HUES64 (cell line): ENCODE results near the gene ATP6V0A1.
A peak's percentile ranks its signal among the peaks of the same experiment; 100 is the strongest.
"Not testable (repeated sequence)": the region's sequence is repeated elsewhere in the genome, so short reads cannot be mapped to it uniquely, and the experiment has no call there.

ENCODE experiments used
- H3K27ac ChIP-seq: 2 replicates; pipeline ENCODE4 v1.7.0; 2013; ENCODE audit warnings: low read depth, low read length, inconsistent platforms
- H3K27me3 ChIP-seq: 2 replicates; pipeline ENCODE4 v1.6.1; 2013; ENCODE audit warnings: mild to moderate bottlenecking, low read length; ENCODE audit not compliant: insufficient read depth
- H3K36me3 ChIP-seq: 2 replicates; pipeline ENCODE4 v1.6.1; 2013; ENCODE audit warnings: mild to moderate bottlenecking, low read length; ENCODE audit not compliant: insufficient read depth
- H3K4me1 ChIP-seq: 2 replicates; pipeline ENCODE4 v1.6.1; 2013; ENCODE audit warnings: mild to moderate bottlenecking, low read length, moderate library complexity; ENCODE audit not compliant: insufficient read depth
- H3K4me3 ChIP-seq: 2 replicates; pipeline ENCODE4 v1.5.1; 2013; ENCODE audit warnings: mild to moderate bottlenecking, low read length, moderate library complexity
- H3K9ac ChIP-seq: 2 replicates; pipeline ENCODE4 v1.6.1; 2013; ENCODE audit warnings: mild to moderate bottlenecking, low read depth, low read length
- H3K9me3 ChIP-seq: 2 replicates; pipeline ENCODE4 v1.6.1; 2013; ENCODE audit warnings: low read depth, low read length; ENCODE audit not compliant: insufficient read depth
- WGBS: fragments of 150-250, 120-280 bp; methylation state at CpG from one replicate; pipeline ENCODE4 v1.1.7; 2013; ENCODE audit warnings: missing lambda C conversion rate; 5-methylcytosine and 5-hydroxymethylcytosine counted together

The ATP6V0A1 gene

DNA sequence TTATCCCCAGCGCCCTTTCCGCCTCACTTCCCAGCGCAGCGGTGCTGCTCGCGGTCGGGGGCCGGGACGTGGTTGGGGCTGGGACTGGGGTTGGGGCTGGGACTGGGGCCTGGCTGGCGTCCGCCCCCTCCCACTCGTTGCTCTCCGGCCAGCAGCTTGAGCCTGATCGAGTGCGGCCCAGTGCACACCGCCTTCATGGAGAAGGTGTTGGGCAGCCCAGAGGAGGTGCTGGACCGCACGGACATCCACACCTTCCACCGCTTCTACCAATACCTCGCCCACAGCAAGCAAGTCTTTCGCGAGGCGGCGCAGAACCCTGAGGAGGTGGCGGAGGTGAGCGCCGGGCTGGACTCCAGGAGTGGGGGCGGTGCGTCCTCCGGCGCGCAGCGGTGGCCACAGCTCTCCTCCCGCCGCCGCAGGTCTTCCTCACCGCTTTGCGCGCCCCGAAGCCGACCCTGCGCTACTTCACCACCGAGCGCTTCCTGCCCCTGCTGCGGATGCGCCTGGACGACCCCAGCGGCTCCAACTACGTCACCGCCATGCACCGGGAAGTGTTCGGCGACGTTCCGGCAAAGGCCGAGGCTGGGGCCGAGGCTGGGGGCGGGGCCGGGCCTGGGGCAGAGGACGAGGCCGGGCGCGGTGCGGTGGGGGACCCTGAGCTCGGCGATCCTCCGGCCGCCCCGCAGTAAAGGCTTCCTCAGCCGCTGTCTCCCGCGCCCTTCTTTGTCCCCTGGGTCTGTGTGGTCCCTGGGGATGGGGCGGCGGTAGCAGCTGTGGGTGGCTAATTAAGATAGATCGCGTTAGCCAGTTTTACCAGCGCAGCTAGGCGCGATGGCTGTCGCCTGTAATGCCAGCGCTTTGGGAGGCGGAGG is 95.8 kb downstream of the ATP6V0A1 start:
- Histone ChIP-seq H3K36me3 (no peaks in the 10 kb centered on the region), H3K9me3 (no peaks in the 10 kb centered on the region), H3K27me3 (no peaks in the 10 kb centered on the region), H3K9ac (peak overlapping the region; percentile 75), H3K27ac (peak overlapping the region; percentile 63; the same call in 1 of the 2 replicates), H3K4me3 (peak overlapping the region; percentile 91), H3K4me1 (peaks cover 3% of the 10 kb centered on the region; the same call in 1 of the 2 replicates)
- WGBS = 2% methylated on average over 82 of the region's 82 CpGs

DNA sequence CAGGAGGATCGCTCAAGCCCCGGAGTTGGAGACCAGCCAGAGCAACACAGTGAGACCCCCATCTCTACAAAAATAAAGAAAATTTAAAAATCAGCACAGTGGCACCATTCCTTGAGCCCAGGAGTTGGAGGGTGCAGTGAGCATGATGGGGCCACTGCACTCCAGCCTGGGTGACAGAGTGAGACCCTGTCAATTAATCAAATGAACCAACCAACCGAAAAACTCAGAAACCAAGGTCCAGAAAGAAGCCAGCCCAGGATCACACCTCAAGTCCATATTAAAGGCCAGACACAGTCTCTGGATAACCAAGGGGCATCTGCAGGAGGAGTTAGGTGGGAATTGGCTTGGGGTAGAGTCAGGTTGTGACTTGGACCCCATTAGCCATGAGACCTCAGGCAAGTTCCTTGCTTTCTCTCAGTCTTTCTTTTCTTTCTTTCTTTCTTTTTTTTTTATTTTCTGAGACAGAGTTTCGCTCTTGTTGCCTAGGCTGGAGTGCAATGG is 96.5 kb downstream of the ATP6V0A1 start:
- Histone ChIP-seq H3K4me1 (peaks cover 3% of the 10 kb centered on the region; the same call in 1 of the 2 replicates), H3K27me3 (no peaks in the 10 kb centered on the region), H3K9ac (peak overlapping the region; percentile 75), H3K9me3 (no peaks in the 10 kb centered on the region), H3K36me3 (no peaks in the 10 kb centered on the region), H3K27ac (peak overlapping the region; percentile 63; the same call in 1 of the 2 replicates), H3K4me3 (peak overlapping the region; percentile 91)
- 31% methylated on average over 3 of the region's 4 CpGs for WGBS

- 53% methylated on average over 5 of the region's 5 CpGs for WGBS
- not testable (repeated sequence) for H3K27me3 ChIP-seq, H3K9me3 ChIP-seq, H3K4me3 ChIP-seq, H3K27ac ChIP-seq, H3K36me3 ChIP-seq, H3K4me1 ChIP-seq, H3K9ac ChIP-seq
These were observed 97.4 kb downstream of the ATP6V0A1 start for GRCh38 chr17:42555961-42556617.

GRCh38 chr17:42559075-42559474 is 100.4 kb downstream of the ATP6V0A1 start:
- Histone ChIP-seq H3K4me1 (peaks cover 3% of the 10 kb centered on the region; the same call in 1 of the 2 replicates), H3K36me3 (peaks cover 7% of the 10 kb centered on the region), H3K9ac (peak overlapping the region; percentile 18; the same call in 1 of the 2 replicates), H3K27ac (no peak overlapping the region), H3K9me3 (no peaks in the 10 kb centered on the region), H3K4me3 (no peak overlapping the region), H3K27me3 (no peaks in the 10 kb centered on the region)
- 91% methylated on average over 6 of the region's 6 CpGs for WGBS

DNA sequence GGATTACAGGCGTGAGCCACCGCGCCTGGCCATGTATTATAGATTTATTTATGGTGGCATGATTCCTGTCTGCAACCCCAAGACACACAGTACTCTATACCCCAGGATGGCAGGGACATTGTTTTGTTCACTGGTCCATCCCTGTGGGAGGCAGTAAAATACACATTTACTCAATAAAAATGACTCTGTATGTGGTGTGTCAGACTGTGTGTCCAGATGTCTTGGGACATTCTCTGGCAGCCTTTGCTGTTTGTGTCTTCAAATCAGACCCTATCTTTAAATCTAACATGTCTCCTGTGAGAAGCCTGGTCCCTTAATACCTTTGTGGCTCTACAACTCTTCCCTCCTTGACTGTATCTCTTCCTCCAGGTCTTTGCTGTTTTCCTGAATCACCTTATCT is 101.6 kb downstream of the ATP6V0A1 start:
- Histone ChIP-seq H3K4me3 (no peak overlapping the region), H3K27ac (no peak overlapping the region), H3K36me3 (peaks cover 19% of the 10 kb centered on the region), H3K27me3 (no peaks in the 10 kb centered on the region), H3K9me3 (no peaks in the 10 kb centered on the region), H3K9ac (no peak overlapping the region), H3K4me1 (peaks cover under 1% of the 10 kb centered on the region; the same call in 1 of the 2 replicates)
- 100% methylated on average over 3 of the region's 3 CpGs for WGBS

- H3K36me3 ChIP-seq = peaks cover 27% of the 10 kb centered on the region
- H3K4me3 ChIP-seq = peak within 1 kb of the TSS; percentile 87
- no peaks in the 10 kb centered on the region for H3K9me3 ChIP-seq
- peak within 1 kb of the TSS; percentile 85 for H3K9ac ChIP-seq
- peaks cover 5% of the 10 kb centered on the region; the same call in 1 of the 2 replicates for H3K4me1 ChIP-seq
- H3K27ac ChIP-seq = peak within 1 kb of the TSS; percentile 77
- WGBS = 1% methylated on average over 26 of the region's 26 CpGs
- no peaks in the 10 kb centered on the region for H3K27me3 ChIP-seq
These were observed 103.3 kb downstream of the ATP6V0A1 start, which contains the start of gene COASY for GRCh38 chr17:42561897-42562387. COASY (plus strand) TSS chr17:42562148; CDS start chr17:42562623, 475 bp downstream.

GRCh38 chr17:42562388-42563142 is 103.9 kb downstream of the ATP6V0A1 start:
- no peaks in the 10 kb centered on the region for H3K9me3 ChIP-seq
- peak overlapping the region; percentile 77 for H3K27ac ChIP-seq
- no peaks in the 10 kb centered on the region for H3K27me3 ChIP-seq
- peak overlapping the region; percentile 85 for H3K9ac ChIP-seq
- peaks cover 27% of the 10 kb centered on the region for H3K36me3 ChIP-seq
- WGBS = 25% methylated on average over 48 of the region's 48 CpGs
- peaks cover 5% of the 10 kb centered on the region; the same call in 1 of the 2 replicates for H3K4me1 ChIP-seq
- peak overlapping the region; percentile 87 for H3K4me3 ChIP-seq

- Histone ChIP-seq H3K4me1 (peaks cover 5% of the 10 kb centered on the region; the same call in 1 of the 2 replicates), H3K9me3 (no peaks in the 10 kb centered on the region), H3K27me3 (no peaks in the 10 kb centered on the region), H3K36me3 (peaks cover 27% of the 10 kb centered on the region), H3K27ac (no peak overlapping the region; the same call in 1 of the 2 replicates), H3K9ac (peak overlapping the region; percentile 85), H3K4me3 (peak overlapping the region; percentile 87)
- WGBS = 90% methylated on average over 14 of the region's 14 CpGs
These were observed 104.4 kb downstream of the ATP6V0A1 start for GRCh38 chr17:42563143-42563509.

DNA sequence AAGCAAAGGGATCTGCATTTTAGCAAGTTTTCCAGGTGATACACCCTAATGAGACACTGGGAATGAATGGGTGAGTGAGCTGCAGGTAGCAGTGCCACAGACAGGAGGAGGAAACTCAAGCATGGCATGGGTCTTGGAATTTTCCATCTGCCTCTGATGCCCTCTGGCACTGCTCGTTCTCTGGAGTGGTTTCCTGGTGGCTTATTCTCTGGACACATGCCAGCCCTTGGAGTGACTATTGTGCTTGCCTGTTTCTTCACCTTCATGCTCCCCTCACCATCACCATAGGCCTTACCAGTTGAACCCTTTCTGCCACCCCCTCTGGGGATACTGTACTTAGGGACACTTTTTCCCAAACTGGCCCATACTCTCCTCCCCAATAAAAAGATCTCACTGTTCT is 104.9 kb downstream of the ATP6V0A1 start:
- no peaks in the 10 kb centered on the region for H3K9me3 ChIP-seq
- no peak overlapping the region for H3K9ac ChIP-seq
- H3K36me3 ChIP-seq = peaks cover 29% of the 10 kb centered on the region
- no peak overlapping the region for H3K27ac ChIP-seq
- H3K27me3 ChIP-seq = no peaks in the 10 kb centered on the region
- H3K4me3 ChIP-seq = peak overlapping the region; percentile 87
- 92% methylated on average over 1 of the region's 1 CpG for WGBS
- H3K4me1 ChIP-seq = peaks cover 5% of the 10 kb centered on the region; the same call in 1 of the 2 replicates

DNA sequence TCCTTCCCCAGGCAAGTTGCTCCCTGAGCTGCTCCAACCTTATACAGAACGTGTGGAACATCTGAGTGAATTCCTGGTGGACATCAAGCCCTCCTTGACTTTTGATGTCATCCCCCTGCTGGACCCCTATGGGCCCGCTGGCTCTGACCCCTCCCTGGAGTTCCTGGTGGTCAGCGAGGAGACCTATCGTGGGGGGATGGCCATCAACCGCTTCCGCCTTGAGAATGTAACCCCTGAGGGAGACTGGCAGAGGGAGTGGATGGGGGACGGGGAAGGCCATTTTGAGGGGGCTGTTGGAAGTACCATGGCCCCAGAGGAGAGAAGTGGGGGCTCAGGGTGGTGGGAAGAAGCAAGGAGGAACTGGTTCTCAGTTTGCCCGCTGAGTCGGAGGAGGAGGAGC is 105.3 kb downstream of the ATP6V0A1 start:
- Histone ChIP-seq H3K27ac (no peak overlapping the region), H3K9me3 (no peaks in the 10 kb centered on the region), H3K4me3 (peak overlapping the region; percentile 87), H3K9ac (no peak overlapping the region), H3K4me1 (peaks cover 5% of the 10 kb centered on the region; the same call in 1 of the 2 replicates), H3K27me3 (no peaks in the 10 kb centered on the region), H3K36me3 (peaks cover 33% of the 10 kb centered on the region)
- WGBS = 87% methylated on average over 8 of the region's 9 CpGs
